ENCODE results near the gene EXD3.
"Not testable (repeated sequence)": the region's sequence is repeated elsewhere in the genome, so short reads cannot be mapped to it uniquely, and the experiment has no call there.

The EXD3 gene

DNA sequence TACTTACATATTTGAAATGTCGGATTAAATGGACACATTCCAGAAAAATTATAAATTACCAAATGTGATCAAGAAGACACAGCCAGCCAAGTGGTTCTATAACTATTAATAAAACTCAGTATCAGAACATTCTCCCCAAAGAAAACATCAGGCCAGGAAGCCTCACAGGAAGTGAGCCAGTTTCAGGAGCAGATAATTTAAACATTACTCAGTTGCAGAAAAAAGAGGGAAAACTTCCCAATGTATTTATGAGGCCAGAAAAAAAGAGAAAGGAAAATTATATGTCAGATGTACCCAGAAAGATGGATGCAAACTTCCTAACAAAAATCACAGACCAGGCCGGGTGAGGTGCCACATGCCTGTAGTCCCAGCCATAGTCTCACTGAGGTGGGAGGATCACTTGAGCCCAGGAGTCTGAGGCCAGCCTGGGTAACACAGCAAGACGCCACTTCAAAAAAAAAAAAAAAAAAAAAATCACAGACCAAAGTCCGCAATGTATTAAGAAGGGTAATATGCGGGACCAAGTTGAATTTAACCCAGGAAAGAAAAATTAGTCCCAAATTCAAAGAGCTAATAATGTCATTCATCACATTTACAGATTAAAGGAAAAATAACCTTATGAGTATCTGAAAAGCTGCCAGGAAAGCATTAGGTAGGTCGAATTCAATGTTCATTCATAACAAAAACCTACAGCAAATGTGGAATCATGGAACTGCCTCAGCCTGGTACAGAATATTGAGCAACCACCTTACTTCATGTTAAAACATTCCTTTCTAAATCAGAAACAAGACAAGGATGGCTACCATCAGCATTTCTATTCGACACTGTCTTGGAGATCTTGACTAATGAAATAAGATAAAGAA lies 83.7 kb downstream of the EXD3 start:
- DNase-seq (ENCODE audit: low spot score) = no peak

DNA sequence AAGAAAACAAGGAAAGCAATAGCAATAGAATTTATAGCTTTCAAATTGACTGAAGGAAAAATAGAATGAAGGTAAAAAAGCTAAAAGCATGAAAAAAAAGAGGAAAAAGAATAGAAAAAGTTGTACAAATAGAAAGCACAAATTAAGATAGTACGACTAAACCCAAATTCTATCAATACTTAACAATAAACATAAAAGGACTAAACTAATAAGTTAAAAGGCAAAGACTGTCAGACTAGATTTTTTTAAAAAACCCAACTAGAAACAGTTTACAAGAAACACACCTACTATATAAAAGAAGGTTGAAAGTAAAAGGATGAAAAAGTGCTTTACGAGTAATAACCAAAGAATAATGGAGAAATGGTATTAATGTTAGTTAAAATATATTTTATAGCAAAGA lies 86.2 kb downstream of the EXD3 start:
- no peak for DNase-seq (ENCODE audit: low spot score)

DNA sequence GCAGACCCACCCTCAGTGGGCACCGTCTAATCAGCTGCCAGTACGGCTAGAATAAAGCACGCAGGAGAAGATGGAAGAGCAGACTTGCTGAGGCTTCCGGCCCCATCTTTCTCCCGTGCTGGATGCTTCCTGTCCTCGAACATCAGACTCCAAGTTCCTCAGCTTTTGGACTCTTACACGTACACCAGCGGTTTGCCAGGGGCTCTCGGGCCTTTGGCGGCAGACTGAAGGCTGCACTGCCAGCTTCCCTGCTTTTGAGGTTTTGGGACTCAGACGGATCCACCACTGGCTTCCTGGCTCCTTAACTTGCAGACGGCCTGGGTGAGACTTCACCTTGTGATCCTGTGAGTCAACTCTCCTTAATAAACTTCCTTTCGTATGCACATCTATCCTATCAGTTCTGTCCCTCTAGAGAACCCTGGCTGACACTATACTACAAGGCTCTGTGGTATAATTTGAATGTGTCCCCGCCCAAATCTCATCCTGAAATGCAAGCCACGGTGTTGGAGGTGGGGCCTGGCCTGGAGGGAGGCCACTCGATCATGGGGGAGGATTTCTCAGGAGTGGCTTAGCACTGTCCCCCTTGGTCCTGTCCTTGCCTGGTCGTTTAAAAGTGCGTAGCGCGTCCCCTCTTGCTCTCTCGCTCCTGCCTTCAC lies 89.8 kb downstream of the EXD3 start:
- no peak for DNase-seq (ENCODE audit: low spot score)

DNA sequence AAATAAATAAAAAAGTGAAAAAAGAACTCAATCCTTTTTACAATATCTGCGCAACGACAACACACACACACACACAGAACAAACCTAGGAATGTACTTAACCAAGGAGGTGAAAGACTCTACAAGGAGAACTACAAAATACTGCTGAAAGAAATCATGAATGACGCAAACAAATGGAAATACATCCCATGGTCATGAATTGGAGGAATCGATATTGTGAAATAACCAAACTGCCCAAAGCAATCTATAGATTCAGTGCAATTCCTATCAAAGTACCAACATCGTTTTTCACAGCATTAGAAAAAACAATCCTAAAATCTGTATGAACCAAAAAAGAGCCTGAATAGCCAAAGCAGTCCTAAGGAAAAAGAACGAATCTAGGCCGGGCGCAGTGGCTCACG lies 91.0 kb downstream of the EXD3 start:
- no peak for DNase-seq (ENCODE audit: low spot score)

DNA sequence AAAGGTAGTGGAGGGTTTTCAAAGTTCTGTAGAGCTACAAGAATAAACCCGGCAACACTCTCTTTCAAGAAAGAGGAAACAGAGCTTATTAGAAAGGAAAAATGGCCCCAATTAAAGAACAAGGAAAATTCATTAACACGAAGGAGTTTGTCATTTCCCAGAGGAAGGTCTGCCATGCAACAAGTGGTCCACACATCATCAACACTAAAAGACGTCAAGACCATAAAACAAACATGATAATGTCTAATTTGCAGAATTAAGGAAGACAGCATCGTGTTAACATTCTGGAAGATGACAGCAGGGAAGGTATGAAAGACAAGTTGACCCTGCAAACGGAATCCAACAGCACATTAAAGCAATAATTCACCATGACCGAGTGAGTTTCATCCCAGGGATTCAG lies 92.3 kb downstream of the EXD3 start:
- no peak for DNase-seq (ENCODE audit: low spot score)

DNA sequence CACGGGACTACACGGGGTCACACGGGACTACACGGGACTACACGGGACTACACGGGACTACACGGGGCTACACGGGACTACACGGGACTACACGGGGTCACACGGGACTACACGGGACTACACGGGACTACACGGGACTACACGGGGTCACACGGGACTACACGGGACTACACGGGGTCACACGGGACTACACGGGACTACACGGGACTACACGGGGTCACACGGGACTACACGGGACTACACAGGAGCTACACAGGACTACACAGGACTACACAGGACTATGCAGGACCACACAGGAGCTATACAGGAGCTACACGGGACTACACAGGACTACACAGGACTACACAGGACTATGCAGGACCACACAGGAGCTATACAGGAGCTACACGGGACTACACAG lies 93.4 kb downstream of the EXD3 start:
- DNase-seq (ENCODE audit: low spot score) = not testable (repeated sequence)

DNA sequence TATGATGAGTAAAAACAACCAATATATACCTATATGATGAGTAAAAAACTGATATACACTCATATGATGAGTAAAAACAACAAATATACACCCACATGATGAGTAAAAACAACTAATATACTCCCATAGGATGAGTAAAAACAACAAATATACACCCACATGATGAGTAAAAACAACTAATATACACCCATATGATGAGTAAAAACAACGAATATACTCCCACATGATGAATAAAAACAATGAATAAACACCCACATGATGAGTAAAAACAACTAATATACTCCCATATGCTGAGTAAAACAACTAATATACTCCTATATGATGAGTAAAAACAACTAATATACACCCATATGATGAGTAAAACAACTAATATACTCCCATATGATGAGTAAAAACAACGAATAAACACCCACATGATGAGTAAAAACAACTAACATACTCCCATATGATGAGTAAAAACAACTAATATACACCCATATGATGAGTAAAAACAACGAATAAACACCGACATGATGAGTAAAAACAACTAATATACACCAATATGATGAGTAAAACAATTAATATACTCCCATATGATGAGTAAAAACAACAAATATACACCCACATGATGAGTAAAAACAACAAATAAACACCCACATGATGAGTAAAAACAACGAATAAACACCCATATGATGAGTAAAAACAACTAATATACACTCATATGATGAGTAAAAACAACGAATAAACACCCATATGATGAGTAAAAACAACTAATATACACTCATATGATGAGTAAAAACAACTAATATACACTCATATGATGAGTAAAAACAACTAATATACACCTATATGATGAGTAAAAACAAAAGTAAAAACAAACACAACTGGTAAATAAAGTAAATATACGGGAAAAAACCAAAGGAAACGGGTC lies 95.1 kb downstream of the EXD3 start:
- DNase-seq (ENCODE audit: low spot score) = not testable (repeated sequence)

DNA sequence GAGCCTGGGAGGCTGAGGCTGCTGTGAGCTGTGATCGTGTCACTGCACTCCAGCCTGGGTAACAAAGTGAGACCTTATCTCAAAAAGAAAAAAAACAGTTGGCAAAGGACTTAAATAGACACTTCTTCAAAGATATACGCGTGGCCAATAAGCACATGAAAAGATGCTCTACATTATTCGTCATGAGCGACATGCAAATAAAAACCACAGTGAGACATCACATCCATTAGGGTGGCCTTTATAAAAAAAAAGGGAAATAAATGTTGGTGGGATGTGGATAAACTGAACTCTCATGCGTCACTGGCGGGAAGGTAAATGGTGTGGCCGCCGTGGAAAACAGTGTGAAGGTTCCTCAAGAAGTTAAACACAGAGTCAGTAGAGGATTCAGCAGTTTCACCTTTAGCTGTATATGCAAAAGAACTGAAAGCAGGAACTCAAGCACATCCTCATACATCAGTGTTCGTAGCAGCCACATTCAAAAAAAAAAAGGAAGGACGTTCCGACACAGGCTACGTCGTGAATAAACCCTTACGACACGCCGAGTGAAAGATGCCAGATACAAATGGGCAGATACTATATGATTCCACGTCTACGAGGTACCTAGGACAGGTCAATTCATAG lies 96.4 kb downstream of the EXD3 start:
- DNase-seq (ENCODE audit: low spot score) = no peak

DNA sequence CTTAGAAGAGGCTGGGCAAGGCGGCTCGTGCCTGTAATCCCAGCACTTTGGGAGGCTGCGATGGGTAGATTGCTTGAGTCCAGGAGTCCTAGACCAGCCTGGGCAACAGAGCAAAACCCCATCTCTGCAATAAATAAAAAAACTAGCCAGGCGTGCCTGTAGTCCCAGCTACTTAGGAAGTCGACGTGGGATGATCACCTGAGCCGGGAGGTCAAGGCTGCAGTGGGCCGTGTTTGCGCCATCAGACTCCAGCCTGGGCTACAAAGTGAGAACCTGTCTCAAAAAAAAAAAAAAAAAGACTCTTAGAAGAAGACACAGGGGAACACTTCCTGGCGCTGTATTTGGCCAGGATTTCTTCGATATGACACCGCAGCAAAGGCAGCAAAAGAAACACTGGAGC lies 97.2 kb downstream of the EXD3 start:
- no peak for DNase-seq (ENCODE audit: low spot score)

DNA sequence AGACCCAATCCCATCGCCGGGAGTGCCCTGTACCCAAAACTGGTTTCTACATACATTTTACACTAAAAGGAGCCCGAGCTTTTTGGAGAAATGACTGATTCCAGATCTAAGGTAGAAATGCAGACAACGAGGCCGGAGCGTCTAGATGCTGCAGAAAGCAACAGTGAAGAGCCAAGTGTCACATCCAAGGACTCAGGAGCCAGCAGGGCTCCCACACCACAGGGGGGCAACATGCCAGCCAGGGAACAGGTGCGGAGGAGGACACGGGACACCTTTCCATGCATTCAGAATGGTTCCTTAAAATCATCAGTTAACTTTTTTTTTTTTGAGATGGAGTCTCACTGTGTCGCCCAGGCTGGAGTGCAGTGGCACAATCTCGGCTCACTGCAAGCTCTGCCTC lies 97.8 kb downstream of the EXD3 start:
- DNase-seq (ENCODE audit: low spot score) = no peak

DNA sequence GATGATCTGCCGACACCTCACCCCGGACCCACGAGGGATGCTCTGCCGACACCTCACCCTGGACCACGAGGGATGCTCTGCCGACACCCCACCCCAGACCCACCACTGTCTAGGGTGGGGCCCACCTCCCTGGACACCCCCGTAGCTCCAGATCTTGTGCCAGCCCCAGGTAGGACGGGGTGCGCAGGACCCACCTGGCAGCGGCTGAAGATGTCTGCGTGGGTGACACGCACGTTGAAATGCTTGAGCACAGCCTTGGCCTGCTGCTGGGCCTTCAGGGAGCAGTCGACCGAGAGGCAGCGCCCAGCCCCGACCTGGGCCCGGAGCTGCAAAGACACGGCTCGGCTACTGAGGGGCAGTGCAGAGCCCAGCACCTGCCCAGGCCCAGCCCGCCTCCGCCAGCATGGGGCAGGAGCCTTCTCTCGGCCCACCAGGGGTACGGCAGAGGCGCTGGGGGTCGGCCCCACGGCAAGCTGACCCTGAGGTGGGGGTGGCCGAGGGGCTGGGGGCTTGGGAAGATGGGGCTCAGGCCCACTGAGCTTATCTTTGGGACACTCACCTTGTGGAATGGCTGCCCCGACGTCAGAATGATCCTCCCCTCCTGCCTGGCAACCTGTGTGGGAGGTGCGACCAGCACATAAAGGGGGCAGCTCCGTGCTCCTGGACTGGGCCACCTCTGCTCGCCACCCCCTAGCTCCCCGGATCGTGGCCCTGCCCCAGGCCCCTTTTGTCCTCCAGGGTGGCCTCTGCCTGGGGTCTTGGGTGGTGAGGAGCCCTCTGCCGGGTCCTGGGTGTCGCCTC lies 99.2 kb downstream of the EXD3 start:
- no peak for DNase-seq (ENCODE audit: low spot score)

DNA sequence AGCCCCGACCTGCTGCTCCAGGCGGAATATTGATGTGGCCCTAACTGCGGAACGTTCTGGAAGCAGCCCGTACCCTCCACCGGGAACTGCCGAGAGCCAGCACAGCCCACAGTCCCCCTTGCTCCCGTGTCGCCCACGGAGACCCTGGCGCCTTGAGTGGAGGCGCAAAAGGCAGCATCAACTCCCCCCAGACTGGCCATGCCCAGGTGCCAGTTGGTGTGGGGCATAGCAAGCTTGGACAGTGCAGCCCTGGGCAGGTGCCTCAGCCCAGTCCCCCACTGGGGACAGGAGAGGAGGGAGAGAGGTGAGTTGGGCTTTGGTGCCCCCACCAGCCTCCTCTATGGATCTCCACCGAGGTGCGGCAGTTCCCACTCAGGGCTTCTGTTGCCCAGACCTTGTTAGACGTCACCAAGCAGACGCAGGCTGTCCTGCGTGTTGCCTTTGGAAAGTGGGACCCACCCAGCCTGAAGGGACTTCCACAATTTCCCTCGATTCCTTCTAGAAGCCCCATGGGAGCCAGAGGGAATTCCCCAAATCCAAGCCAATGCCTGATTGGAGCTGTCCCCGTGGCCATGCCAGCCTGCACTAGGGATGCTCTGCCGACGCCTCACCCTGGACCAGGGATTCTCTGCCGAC lies 101.1 kb downstream of the EXD3 start:
- no peak for DNase-seq (ENCODE audit: low spot score)

DNA sequence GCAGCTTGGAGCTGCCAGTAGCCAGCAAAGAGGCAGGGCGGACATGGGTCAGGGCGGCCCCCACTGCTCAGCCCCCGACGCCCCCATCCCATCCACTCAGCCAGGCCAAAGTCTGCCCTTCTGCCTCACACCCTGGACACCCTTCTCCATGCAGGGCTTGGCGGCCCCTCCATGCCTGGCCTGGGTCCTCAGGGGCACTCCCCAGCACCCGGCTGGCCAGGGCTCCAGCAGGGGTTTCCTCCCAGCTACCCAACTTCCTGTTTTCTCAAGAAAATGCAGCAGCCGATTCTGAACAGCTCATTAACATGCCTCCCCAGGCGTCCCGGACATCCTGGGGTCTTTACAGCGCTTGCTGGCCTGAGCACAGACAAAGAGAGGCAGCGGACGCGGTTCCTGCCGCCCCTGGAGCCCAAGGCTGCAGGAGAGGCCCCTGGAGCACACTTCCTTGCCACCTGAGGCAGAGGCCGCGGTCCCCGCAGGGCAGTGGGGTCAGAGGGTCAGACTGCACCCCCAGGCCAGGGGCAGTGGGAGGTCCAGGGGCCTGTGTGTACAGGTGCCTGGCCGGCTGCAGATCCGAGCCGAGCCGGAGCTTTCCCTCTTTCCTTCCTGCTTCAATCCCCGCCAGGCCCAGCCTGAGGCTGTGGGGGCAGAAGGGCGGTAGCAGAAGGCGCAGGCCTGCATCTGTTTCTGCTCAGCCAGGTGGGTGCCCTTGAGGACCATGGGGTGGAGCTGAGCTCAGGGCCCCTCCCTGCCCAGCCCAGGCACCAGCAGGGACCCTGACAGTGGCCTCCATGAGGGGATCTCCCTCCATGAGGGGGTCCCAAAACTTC lies 102.2 kb downstream of the EXD3 start:
- peak; percentile 26 for DNase-seq (ENCODE audit: low spot score)

DNA sequence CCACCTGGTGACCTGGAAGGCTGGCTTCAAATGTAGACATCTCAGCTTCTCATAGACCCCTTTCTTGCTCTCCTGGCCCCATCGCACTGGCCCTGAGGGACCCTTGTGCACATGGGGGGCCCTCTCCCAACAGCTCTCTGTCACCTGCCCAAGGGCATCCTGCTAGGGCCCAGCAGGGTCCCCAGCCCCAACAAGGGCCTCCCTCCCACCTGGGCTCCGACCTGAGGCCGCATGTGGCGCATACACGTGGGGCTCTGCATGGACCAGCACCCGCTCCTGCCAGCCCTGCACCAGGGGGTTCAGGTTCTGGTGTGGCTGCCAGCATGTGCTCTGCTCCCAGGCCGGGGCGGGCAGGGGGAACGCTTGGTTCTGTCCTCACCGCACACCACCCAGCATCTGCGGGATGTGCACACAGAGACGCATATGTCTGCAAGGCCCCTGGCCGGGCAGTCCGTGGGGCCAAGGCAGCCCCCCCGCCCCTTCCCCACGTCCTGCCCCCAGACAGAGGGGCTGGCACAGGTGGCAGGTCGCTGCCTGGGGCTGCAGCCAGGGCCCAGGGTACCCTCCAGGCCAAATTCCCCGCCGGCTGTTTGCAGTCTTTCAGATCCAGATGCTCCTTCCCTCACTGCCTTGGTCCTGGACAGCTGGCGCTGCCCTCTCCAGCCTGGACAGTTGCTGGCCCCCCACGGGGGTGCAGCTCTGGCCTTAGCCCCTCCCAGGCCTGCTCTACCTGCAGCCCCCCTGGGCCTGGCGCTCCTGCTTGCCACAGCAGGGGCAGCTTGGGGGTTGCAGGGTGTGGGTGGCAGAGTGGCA lies 103.0 kb downstream of the EXD3 start:
- peak; percentile 32 for DNase-seq (ENCODE audit: low spot score)

DNA sequence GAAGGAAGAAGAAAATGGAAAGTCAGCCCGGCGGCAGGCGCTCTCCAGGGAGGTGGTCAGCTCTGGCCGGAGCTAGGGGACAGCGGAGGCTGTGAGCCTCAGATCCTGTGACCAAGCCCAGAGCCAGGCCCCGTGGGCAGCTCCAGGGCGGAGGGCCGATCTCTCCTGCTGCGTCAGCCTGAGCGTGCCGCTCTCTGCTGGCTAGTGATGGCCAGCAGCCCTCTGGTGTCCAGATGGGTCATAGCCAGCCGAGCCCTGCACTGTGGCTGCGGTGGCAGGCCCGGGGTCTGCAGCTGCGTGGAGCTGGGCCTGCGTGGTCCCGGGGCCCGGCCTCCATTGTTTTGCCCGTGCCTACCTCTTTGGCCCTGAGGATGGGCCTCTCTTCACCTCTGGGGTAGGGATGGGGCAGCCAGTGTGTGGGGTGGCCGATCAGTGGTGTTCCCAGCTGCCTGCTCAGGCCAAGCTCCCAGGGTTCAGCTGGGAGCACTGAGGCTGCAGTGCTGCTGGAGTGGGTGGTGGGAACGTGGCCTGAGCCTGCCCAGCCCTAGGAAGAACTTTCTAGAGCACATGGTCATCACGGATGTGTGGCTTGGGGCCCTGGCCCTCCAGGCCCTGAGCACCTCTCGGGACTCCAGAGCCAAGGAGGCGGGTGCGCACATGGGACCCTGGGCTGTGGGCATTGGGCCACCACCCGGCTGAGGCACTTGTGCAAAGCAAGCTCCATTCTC lies 103.8 kb downstream of the EXD3 start:
- DNase-seq (ENCODE audit: low spot score) = peak; percentile 26

DNA sequence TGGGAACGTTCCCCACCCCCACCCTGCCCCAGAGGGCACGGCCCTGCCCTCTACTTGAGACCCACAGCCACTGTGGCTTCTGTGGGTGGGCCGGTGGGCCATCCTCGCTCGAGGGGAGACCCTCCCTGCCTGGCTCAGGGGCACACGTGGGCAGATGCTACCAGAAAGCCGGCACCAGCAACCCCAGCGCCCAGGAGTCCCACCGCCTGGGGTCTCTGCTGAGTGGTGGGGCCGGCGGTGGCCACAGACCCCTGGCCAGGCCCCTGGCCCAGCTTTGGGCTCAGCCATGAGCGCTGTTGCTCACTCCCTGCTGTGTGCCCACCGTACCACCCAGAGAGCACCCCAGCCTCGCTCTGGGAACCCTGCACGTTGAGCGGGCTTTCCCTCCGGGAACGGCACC lies 104.4 kb downstream of the EXD3 start:
- DNase-seq (ENCODE audit: low spot score) = peak; percentile 26

DNA sequence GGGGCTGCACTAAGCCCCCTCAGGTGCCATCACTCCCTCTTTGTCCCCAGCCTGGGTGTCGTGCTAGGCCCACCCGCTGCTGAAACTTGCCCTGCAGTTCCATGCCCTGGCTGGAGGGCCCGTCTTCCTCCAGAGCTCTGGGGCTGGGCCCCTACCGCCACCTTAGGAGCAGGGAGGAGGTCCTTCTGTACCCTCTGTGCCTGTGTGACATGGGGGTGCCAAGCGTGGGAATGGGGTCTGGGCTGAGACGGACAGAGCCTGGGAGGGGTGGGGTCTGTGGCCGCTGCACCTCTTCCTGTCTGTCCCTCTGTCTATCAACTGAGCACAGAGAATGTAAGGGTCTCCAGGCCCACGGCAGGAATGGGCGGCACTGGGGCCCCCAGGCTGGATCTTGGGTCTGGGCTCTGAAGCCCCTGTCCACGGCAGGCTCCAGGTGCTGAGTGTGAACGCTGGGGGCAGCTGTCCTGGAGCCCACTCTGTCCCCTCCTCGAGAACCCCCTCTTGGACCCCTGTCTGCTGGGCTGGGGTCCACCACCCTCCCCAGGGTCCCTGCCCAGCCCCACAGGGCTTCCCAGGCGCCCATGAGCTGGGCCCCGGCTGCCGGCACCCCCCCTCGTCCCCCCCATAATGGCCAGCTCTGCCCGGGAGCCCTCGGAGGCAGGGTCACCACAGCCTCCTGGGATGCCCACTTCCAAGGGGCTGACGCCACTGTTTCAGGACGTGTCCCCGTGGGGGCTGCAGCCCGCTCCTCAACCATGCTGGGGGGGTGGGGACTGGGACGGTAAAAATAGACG lies 105.0 kb downstream of the EXD3 start:
- DNase-seq (ENCODE audit: low spot score) = peak; percentile 31

Measured in D341Med (cell line).